AG10803 (cell line): ENCODE results near the gene GALNTL6.

Experiments
- DNase-seq: peaks from one replicate; pipeline ENCODE4 v3.0.0; 2010; ENCODE audit warnings: low read depth
- H3K4me3 ChIP-seq: 2 replicates; pipeline ENCODE4 v1.5.1; 2011; ENCODE audit warnings: mild to moderate bottlenecking, low read length, control low read depth
- TF ChIP-seq, protein P1 (sequence below): conservative IDR thresholded peaks from 2 replicates; pipeline ENCODE4 v1.5.1; 2011; ENCODE audit warnings: mild to moderate bottlenecking, low read length, control low read depth, inconsistent platforms

GALNTL6 gene

DNA sequence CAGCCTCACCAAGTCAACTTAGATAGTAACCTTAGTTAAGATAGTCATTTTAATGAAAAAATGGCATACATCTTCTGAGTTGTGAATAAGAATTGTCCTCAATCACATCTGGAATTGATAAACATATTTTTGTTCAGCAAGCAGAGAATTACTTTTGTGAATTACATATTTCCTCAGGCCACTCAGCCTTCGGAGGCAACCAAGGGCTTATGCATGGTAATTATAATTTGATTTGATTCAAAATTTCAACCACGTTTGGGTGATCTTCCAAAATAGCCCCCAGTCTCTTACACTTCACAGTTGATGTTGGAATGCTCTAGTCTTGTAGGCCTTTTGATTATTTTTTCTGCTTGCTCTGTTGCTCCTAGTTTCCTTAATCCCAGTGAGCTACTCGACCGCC is 63.4 kb downstream of the GALNTL6 start:
- TF ChIP-seq, protein P1, sequence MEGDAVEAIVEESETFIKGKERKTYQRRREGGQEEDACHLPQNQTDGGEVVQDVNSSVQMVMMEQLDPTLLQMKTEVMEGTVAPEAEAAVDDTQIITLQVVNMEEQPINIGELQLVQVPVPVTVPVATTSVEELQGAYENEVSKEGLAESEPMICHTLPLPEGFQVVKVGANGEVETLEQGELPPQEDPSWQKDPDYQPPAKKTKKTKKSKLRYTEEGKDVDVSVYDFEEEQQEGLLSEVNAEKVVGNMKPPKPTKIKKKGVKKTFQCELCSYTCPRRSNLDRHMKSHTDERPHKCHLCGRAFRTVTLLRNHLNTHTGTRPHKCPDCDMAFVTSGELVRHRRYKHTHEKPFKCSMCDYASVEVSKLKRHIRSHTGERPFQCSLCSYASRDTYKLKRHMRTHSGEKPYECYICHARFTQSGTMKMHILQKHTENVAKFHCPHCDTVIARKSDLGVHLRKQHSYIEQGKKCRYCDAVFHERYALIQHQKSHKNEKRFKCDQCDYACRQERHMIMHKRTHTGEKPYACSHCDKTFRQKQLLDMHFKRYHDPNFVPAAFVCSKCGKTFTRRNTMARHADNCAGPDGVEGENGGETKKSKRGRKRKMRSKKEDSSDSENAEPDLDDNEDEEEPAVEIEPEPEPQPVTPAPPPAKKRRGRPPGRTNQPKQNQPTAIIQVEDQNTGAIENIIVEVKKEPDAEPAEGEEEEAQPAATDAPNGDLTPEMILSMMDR, result no peak
- peak; percentile 25 for DNase-seq
- H3K4me3 ChIP-seq, result no peak overlapping the region

DNA sequence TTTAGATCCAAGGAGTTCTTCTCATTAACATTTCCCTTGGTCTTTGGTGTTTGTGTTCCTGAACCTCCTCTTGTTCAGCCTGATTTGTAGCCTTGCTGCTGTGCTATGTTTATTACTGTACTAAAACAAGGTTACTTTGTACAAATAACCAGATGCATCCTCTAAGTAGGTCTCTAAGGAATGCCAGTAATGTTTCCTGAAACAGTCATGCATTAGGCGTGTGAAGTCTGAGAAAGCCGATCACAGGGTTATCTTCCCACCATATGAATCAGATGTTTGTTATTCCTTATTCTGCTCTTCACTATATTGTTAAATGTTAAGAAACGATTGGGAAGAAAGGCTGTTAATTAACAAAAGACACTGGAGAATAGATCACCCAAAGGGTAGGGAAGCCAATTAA is 66.9 kb downstream of the GALNTL6 start:
- peak; percentile 90 for DNase-seq
- TF ChIP-seq, protein P1, result no peak
- H3K4me3 ChIP-seq, result no peak overlapping the region

DNA sequence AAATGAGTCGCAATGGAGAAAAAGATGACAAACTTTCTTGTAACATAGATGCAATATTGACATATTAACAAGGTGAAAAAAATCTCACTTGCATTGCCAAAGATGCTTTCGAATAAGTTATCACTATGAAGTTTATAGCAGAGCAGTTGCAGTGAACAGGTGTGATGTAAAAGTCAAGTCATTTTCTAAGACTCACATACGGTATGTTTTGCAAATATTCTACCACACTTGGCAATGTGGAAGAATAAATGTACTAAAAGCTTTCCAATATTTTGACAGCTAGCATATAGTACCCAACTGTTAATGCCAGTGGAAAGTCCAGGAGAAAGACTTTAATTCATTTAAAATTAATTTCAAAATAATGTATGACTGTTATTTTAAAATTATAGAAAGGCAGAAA is 76.5 kb downstream of the GALNTL6 start:
- DNase-seq, result no peak
- no peak overlapping the region for H3K4me3 ChIP-seq
- TF ChIP-seq, protein P1, result no peak

DNA sequence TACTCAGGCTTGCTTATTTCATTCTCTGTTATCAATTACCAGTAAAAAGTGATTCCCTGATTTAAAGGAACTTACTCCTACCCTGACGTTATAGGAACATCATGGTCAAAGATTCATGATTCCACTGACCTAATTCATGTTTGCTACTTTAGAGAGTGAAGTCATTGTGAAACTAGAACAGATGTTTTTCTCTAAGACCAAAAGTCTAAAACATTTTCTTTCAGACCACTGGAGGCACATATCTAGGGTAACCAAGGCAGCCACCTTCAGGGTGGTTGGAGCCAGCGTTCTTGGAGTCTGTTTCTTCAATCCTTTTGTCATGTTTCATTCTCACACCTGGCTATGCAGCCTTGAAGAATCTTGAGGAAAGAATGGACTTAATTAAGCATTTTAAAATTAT is 77.8 kb downstream of the GALNTL6 start:
- no peak overlapping the region for H3K4me3 ChIP-seq
- no peak for DNase-seq
- TF ChIP-seq, protein P1, result no peak

DNA sequence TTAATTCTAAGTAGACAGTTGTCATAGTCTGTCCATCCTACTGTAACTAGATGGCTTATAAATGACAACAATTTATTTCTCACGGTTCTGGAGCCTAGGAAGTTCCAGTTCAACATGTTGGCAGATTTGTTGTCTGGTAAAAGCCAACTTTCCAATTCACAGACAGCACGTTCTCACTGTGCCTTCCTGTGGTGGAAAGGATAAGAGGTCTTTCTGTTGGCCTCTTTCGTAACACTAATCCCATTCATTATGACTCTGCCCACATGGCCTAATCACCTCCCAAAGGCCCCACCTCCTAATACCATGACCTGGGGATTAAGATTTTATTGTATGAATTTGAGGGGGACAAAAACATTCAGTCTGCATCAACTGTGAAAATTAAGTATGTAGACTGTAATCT is 83.2 kb downstream of the GALNTL6 start:
- TF ChIP-seq, protein P1, result no peak
- no peak for DNase-seq
- H3K4me3 ChIP-seq, result no peak overlapping the region

DNA sequence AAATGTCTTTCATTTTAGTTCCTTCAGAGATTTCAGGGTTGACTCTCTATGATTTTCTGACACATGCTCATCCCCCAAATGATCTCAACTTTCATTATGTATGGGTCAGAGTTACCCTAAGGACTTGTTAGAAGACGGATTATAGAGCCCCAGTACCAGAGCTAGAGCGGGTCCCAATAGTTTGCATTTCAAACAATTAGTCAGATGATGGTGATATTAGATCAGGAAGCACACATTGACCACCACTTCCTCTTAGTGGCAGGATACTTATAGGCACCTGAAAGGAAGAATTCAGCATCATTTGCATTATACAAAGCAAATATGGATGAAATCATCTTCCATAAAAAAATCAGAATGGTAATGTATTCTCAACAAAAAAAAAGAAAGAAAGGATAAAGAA is 106.1 kb downstream of the GALNTL6 start:
- no peak for DNase-seq
- H3K4me3 ChIP-seq, result no peak overlapping the region
- TF ChIP-seq, protein P1, result no peak

DNA sequence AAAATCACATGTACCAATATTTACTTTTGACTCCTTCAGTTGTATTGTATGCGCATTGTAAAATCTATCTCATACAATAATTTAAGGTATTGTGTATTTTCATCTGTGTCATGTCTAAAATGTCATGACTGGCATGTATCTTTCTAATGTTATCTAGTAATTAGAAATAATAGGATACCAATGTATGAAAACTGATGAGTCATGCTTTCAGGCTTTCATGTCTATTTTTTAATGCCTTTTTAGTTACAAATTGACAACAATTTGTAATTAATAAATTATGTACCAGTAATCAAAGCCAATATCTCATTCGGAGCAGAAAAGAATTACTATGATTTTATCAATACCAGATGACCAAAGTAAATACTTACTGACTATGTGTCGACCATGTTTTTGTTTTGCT is 107.7 kb downstream of the GALNTL6 start:
- no peak overlapping the region for H3K4me3 ChIP-seq
- TF ChIP-seq, protein P1, result no peak
- DNase-seq, result no peak
